HG02943 (cell line): ENCODE measurements around the gene MFSD6.
"Not testable (repeated sequence)": the region's sequence is repeated elsewhere in the genome, so short reads cannot be mapped to it uniquely, and the experiment has no call there.

ENCODE experiments used
- ATAC-seq: cut with Tn5 transposase; IDR thresholded peaks from one replicate; pipeline ENCODE4 v1.9.1; 2021; ENCODE audit warnings: mild to moderate bottlenecking, low read depth, moderate library complexity; ENCODE audit not compliant: unreplicated experiment

The MFSD6 gene

DNA sequence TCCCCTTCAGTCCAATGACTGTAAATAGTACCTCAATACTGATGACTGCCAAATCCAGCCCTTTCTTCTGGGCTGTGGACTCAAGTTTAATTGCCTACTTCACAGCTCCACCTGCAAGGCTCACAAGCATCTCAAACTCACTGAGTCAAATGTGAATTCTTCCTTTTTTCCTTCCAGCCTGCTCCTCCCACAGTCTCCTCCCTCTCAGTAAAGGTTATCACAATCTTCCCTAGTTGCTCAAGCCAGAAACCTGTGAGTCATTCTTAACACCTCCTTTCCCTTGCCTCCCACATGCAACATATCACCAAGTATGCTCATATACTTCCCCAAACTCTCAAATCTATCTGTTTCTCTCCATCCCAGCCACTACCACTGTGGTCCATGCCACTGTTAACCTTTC lies 3.7 kb upstream of the MFSD6 start:
- ATAC-seq, result no peak

DNA sequence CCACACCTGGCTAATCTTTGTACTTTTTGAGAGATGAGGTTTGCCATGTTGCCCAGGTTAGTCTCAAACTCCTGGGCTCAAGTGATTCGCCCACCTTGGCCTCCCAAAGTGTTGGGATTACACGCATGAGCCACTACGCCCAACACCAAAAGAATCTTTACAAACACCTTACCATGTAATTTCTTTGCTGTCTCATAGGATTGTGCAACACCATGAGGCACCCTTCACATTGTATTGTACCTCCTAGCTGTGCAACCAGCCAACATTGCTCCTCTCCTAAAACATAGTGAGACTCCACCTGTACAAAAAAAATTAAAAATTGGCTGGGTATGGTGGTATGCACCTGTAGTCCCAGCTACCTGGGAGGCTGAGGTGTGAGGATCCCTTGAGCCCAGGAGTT lies 3.1 kb upstream of the MFSD6 start:
- ATAC-seq, result no peak

GRCh38 chr2:190405995-190406394 lies 2.2 kb upstream of the MFSD6 start:
- no peak for ATAC-seq

DNA sequence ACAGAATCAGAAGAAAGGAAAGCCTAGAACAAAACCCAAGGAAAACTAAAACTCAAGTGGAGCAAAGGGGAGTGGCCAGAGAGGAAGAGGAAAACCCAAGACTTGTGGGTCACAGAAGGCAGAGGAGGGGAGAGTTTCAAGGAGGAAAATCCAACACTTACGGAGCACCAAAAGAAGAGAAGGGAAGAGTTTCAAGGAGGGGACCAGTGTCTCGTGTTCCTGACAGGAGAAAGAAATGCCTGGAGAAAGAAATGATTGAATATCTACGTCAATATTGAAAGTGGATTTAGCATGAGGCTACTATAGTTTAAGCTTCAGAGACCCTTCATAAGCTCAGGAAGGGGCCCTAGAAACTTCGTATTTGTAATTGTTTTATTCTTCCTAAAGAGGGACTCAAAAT lies 1.4 kb upstream of the MFSD6 start:
- ATAC-seq, result no peak

GRCh38 chr2:190407246-190407661 lies 901 bp upstream of the MFSD6 start:
- ATAC-seq, result no peak

GRCh38 chr2:190408538-190409271 lies 550 bp downstream of the MFSD6 start:
- ATAC-seq, result peak; percentile 58

DNA sequence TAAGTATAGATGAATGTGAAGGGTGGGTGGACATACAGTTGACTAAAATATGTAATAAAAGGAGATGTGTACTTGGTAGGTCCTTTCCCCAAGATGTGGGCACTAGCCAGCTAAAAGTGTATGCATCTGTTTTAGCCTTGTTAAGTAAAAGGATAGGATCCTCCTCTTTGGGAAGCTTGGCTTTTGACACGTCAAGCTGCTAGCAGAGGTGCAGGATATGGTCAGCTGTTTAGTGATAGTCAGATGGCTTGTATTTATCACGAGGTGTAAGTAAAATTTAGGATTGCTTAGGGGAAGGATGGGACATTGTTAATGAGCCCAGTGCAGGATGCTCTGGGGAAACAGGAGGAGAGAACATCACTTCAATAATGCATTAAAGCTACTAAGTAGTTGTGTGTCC lies 1.5 kb downstream of the MFSD6 start:
- no peak for ATAC-seq

- no peak for ATAC-seq
Observed at GRCh38 chr2:190410166-190410565, 2.0 kb downstream of the MFSD6 start.

DNA sequence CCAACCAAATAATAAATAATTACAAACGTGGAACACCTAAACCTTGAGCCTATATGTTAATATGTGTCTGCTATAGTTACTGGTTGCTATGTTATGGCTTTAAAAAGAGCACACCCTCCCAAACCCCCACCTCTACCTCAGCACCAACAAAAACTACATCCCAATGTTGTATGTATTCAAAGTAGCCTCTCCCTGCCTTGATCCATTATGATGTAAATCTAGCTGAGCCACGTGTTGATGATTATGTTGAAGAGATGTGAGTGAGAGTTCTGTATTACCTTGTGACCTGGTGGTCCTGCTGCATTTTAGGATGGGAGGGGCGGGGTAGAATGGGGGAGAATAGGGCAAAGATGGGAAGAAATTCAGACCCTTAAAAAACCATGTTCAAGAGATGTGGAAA lies 4.8 kb downstream of the MFSD6 start:
- no peak for ATAC-seq

DNA sequence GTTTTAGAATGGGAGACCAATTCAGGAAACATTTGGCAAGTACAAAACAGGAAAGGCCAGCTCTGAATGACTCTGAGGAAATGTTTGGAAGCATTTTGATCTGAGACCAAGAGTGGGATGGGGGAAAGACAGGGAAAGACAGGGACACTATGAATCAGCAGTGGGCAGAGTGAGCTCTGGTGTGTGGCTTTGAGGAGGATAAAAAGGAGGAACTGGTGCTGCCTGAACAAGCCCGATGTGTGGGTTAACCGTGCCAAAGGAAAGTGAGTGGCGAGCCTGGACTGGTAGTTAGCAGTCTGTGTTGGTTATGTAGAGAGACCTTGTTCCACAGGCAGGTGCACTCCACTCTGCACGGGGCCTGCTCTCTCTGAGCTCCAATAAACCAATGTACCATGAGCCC lies 5.3 kb downstream of the MFSD6 start:
- ATAC-seq, result no peak

DNA sequence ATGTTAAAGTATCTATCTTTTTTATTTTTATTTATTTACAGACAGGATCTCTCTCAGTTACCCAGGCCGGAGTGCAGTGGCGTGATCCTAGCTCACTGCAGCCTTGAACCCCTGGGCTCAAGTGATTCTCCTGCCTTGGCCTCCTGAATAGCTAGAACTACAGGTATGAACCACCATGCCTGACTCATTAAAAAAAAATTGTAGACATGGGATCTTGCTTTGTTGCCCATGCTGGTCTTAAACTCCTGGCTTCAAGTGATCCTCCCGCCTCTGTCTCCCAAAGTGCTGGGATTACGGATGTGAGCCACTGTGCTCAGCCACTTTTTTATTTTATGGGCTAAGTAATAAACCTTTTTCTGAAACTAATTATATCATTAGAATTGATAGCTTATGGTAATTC lies 7.1 kb downstream of the MFSD6 start:
- no peak for ATAC-seq

- ATAC-seq, result no peak
Observed at GRCh38 chr2:190415794-190416775, 7.9 kb downstream of the MFSD6 start.

DNA sequence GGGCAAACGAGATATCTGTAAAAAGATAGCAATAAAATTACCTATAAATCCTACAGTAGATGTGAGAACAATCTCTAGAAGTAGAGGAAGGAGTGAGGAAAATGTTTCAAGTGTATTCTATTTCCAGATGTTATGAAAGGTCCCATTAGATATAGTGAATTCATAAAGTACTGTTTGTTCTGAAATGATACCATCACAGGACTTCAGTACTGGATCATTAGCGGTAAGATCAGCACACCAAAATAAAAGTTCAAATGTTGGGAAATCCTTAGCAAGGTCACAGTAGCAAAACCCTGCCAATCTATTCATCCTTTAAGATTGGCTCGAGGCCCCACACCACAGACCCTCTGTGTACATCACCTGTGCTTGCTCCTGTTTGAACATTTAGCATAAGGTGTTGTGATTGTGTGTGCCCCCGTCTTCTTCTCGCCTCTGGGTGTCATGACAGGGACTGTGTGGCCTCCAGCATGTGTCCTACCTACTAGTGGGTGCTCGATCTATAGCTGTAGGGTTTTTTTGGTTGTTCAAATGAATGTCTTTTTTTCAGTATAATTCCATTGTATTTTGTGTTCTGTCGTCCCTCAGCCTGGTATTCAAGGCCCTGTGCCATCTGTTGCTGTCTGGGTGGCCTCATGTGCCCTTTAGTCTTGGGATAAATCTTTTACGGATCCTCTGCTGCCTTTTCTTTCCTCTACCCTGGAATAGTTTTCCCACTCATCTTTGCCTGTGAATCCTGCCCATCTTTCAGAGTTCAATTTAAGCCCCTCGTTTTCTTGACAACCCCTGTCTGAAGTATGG lies 9.1 kb downstream of the MFSD6 start:
- no peak for ATAC-seq

GRCh38 chr2:190418727-190419126 lies 10.6 kb downstream of the MFSD6 start:
- ATAC-seq, result no peak

- no peak for ATAC-seq
Observed at GRCh38 chr2:190420801-190421200, 12.6 kb downstream of the MFSD6 start.

- ATAC-seq, result no peak
Observed at GRCh38 chr2:190425221-190425866, 17.2 kb downstream of the MFSD6 start.

GRCh38 chr2:190425883-190426658 lies 17.9 kb downstream of the MFSD6 start:
- ATAC-seq, result no peak

DNA sequence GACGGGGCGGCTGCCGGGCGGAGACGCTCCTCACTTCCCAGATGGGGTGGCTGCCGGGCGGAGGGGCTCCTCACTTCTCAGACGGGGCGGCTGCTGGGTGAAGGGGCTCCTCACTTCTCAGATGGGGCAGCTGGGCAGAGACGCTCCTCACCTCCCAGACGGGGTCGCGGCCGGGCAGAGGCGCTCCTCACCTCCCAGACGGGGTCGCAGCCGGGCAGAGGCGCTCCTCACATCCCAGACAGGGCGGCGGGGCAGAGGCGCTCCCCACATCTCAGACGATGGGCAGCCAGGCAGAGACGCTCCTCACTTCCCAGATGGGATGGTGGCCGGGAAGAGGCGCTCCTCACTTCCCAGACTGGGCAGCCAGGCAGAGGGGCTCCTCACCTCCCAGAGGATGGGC lies 22.7 kb downstream of the MFSD6 start:
- not testable (repeated sequence) for ATAC-seq

- no peak for ATAC-seq
Observed at GRCh38 chr2:190431907-190432306, 23.8 kb downstream of the MFSD6 start.
